HG02623 (cell line): ENCODE measurements around the gene DMAC2L.

Source experiments
- ATAC-seq: cut with Tn5 transposase; IDR thresholded peaks from one replicate; pipeline ENCODE4 v1.9.1; 2021; ENCODE audit warnings: moderate library complexity; ENCODE audit not compliant: unreplicated experiment

DMAC2L gene

GRCh38 chr14:50321009-50321660, 9.0 kb downstream of the DMAC2L start:
- peak; percentile 88 for ATAC-seq

- ATAC-seq = no peak
Measured at GRCh38 chr14:50331596-50331995, 19.5 kb downstream of the DMAC2L start.

GRCh38 chr14:50333014-50333509, 20.9 kb downstream of the DMAC2L start:
- no peak for ATAC-seq

- no peak for ATAC-seq
Measured at GRCh38 chr14:50334211-50334610, 22.1 kb downstream of the DMAC2L start.

GRCh38 chr14:50335389-50335788, 23.3 kb downstream of the DMAC2L start:
- ATAC-seq = no peak

GRCh38 chr14:50335989-50336824, 24.1 kb downstream of the DMAC2L start:
- ATAC-seq = no peak

- no peak for ATAC-seq
Measured at GRCh38 chr14:50338587-50338986, 26.5 kb downstream of the DMAC2L start.

- ATAC-seq = no peak
Measured at GRCh38 chr14:50339178-50339804, 27.2 kb downstream of the DMAC2L start.

GRCh38 chr14:50340045-50340444, 27.9 kb downstream of the DMAC2L start:
- no peak for ATAC-seq

- ATAC-seq = no peak
Measured at GRCh38 chr14:50340963-50341362, 28.8 kb downstream of the DMAC2L start.

- ATAC-seq = no peak
Measured at GRCh38 chr14:50342221-50343078, 30.3 kb downstream of the DMAC2L start.

- no peak for ATAC-seq
Measured at GRCh38 chr14:50343434-50343833, 31.3 kb downstream of the DMAC2L start.

- peak; percentile 65 for ATAC-seq
Measured at GRCh38 chr14:50344116-50344775, 32.1 kb downstream of the DMAC2L start.

GRCh38 chr14:50344876-50345563, 32.9 kb downstream of the DMAC2L start:
- ATAC-seq = no peak

- no peak for ATAC-seq
Measured at GRCh38 chr14:50345846-50346422, 33.8 kb downstream of the DMAC2L start.

- no peak for ATAC-seq
Measured at GRCh38 chr14:50347521-50347920, 35.4 kb downstream of the DMAC2L start.

GRCh38 chr14:50348933-50349332, 36.8 kb downstream of the DMAC2L start:
- ATAC-seq = no peak

GRCh38 chr14:50350975-50351374, 38.9 kb downstream of the DMAC2L start:
- no peak for ATAC-seq

GRCh38 chr14:50352584-50352983, 40.5 kb downstream of the DMAC2L start:
- no peak for ATAC-seq
